Epithelial cell of prostate (primary cell): ENCODE measurements around the gene CRB2.
"Not testable (repeated sequence)": the region's sequence is repeated elsewhere in the genome, so short reads cannot be mapped to it uniquely, and the experiment has no call there.

Source experiments
- DNase-seq: peaks from one replicate; pipeline ENCODE4 v3.0.0-alpha.2; 2011; ENCODE audit warnings: low read depth, low spot score
- H3K27ac ChIP-seq: fragments of 450-650 bp; 2 replicates; pipeline ENCODE4 v1.5.1; 2017; ENCODE audit warnings: mild to moderate bottlenecking

CRB2 gene

GRCh38 chr9:123398938-123399337 lies 42.9 kb downstream of the CRB2 start:
- not testable (repeated sequence) for DNase-seq, H3K27ac ChIP-seq

DNA sequence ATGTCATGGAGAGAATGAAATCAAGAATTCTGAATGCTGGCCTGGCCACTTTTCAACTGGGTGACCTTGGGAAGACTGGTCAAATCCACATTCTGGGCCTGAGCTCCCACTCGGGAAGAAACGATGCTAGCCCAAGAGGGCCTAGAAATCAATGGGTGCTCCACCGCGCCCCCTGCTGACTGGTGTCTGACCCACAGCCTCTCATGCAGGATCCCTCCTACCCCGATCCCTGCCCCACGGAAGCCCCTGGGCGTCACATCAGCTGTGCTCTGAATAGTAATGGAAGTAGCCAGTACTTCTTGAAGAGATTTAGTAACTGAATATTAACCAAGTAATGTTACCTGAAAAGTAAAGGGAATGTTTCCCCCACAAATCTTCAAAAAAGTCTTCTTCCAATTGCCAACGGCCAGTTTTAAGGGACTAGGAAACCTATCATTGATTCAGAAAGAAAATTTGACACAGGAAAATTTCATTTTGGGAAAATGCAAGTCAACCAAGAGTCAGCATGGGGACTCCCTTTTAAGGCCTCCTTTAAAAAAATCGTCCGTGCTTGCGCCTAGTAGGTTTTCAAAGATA lies 43.9 kb downstream of the CRB2 start:
- no peak for DNase-seq

DNA sequence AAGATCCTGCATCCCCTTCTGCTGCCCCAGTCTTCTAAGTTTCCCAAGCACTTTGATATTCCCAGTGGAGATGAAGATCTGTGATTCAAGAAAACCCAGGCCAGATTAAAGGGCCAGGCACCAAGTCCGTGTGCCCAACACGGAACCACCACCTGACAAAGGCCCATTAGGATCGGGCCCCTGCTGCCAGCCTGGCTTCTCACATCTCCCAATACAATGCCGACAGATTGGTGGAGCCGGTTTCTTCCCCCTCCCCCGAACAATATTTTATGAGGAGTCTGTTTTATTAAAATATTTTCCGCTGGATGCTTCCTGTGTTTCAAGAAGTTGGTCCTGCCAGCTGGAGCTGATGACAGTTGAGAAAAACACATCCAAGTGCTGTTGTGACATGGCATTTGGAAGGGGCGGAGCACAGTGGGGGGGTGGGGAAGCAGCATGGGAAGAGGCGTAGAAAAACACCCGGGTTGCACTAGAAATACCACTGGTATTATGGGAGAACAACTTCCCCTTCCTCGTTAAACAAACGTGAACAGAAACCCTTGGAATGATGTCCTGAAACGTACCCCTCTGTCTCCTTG lies 45.0 kb downstream of the CRB2 start:
- DNase-seq: no peak

More for the DNA sequence above, 43.9 kb downstream of the CRB2 start:
- no peak overlapping the region for H3K27ac ChIP-seq

GRCh38 chr9:123401879-123402513 lies 46.0 kb downstream of the CRB2 start:
- no peak for DNase-seq
- H3K27ac ChIP-seq: no peak overlapping the region

More for the DNA sequence above, 45.0 kb downstream of the CRB2 start:
- no peak overlapping the region for H3K27ac ChIP-seq

DNA sequence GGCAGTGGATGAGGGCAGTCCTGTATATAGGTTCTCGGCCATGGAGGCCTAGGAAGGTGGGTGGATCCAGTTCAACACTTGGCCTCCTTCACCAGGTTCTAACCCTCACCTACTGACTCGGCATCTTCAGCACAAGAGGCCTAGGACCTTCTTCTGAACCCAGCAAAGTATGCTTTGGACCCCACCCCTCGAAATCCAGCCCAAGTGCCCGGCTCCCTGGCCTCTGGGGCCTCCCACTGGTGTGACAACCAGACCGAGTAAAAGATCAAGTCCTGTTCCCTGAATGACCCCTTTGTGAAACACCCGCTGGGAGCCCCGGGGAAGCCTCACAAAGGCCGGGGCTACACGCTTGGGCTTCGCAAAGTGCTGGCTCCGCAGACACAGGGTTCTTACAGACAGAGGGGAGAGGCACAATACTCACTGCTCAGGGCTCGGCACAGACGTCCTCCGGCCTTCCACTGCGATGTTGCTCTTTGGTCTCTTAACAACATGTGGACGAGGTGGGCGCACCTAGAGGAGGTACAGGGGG lies 47.0 kb downstream of the CRB2 start:
- DNase-seq: no peak
- H3K27ac ChIP-seq: no peak overlapping the region

DNA sequence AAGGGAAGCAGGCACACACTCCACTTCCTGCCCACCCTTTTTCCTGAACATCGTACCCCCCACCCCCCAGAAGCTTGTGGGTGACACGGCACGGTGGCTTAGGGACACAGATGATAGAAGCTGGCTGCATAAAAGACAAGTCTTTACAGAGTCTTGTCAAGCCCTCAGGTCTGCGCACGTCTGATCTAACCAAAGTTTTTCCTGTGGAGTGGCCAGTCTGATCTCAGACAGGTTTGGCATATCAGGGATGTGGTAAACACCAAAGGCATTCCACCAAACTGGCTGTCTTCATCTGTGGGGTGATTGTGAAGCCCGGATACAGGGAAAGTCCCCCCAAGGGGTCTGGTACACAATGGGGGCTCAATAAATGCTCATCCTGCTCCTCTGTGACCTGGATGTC lies 50.0 kb downstream of the CRB2 start:
- H3K27ac ChIP-seq: no peak overlapping the region
- no peak for DNase-seq

- no peak for DNase-seq
- no peak overlapping the region for H3K27ac ChIP-seq
Observed at GRCh38 chr9:123406691-123407216, 50.8 kb downstream of the CRB2 start.

DNA sequence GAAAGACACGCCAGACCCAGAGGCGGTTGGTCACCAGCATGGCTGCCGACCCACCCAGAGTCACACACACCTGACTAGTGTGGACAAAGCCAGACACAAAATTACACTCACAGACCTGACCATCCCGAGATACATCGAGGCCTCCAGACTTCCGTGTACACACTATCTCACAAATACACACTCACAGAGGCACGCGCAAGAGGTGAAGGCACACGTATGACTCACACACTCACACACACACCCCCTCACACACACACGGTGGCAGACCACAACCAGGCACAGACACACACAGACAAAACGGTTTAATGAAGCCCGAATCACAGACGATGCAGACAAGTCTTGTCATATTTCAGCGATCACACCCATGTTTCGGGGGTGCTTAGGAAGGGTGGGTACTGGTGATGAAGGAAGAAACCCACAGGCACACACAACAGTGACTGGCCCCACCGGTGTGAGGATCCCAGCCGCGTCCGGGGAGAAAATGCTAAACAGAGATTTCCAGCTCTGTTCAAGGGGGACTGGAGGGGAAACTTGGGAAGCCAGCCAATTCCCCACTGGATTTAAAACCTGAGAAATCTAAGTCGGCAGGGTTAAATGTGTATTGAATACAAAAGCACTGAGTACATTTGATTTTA lies 51.3 kb downstream of the CRB2 start:
- no peak overlapping the region for H3K27ac ChIP-seq
- DNase-seq: no peak

GRCh38 chr9:123408313-123409262 lies 52.6 kb downstream of the CRB2 start:
- no peak overlapping the region for H3K27ac ChIP-seq
- DNase-seq: no peak

DNA sequence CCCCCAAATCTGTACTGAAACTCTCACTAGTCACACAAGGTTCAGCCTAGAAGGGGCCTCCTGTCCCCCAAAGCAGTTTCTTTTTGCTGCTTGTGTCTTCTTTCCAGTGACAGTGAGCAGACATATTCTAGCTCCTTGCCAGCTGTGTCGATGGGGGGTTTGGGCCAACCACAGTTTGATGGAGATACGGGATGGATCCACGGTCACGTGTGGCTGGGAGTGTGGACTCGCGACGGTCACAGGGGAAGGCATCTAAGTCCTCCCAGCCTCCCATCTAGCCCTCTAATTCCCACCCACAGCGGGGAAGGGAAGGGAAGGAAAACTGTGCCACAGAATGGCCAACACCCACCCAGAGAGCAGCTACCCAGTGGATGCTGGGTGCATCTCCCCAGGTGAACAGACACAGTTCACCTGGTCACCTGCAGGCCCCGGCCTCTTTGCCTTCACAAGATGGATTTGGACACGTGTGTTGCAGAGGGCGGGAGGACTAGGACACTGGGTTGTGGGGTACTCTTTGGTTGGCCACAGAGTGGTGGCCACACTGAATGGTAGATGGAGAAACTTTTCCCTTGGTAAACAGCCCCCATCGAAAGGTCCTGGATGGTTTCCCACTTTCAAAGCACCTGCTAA lies 54.4 kb downstream of the CRB2 start:
- DNase-seq: no peak
- H3K27ac ChIP-seq: no peak overlapping the region

DNA sequence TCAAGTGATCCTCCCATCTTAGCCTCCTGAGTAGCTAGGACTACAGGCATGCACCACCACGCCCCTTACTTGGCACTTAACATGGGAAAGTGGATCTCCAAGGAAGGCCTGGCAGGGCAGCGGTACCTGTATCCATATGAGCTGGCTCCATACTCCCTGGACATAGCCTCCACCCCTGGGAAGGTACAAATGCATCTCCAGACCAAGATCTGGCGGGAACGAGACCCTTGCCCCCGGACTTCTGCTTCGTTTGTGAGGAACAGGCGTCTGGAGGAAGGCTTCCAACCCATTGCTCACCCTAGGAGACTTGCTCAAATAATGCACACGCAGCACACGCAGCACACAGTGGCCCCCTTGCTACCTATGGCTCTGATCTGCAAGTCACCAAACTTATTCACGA lies 55.2 kb downstream of the CRB2 start:
- no peak overlapping the region for H3K27ac ChIP-seq
- DNase-seq: no peak

GRCh38 chr9:123411636-123412035 lies 55.6 kb downstream of the CRB2 start:
- no peak overlapping the region for H3K27ac ChIP-seq
- DNase-seq: no peak

DNA sequence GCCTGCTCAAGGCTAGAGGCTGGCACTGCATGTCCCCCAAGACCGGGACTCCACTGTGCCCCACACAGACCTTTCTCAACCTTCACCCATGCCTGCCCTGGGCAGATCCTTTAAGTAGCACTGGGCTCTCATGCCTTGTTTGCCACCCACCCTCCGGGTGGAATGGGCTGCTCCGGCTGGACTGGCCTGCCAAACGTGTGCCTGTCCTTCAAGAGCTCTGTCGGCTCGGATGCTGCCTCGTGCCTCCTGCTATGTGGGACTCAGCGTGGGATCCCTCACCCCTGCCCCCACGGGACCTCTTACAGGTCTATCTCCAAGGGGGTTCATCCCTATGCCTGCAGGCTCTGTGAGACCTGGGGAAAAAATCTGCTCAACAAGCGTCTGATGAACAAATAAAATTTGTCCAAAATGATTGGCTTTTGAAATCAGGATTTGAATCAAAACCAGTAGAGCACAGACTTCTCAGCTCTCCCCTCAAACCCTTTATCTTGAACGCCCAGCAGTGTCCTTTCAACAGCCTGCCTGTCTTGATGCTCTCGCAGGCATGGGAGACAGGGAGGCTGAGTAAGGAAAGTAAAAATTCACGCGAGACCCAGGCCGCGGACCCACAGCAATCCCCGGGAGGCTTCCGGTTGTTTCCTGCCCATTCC lies 56.3 kb downstream of the CRB2 start:
- DNase-seq: no peak
- H3K27ac ChIP-seq: no peak overlapping the region

GRCh38 chr9:123414204-123414603 lies 58.2 kb downstream of the CRB2 start:
- H3K27ac ChIP-seq: no peak overlapping the region

DNA sequence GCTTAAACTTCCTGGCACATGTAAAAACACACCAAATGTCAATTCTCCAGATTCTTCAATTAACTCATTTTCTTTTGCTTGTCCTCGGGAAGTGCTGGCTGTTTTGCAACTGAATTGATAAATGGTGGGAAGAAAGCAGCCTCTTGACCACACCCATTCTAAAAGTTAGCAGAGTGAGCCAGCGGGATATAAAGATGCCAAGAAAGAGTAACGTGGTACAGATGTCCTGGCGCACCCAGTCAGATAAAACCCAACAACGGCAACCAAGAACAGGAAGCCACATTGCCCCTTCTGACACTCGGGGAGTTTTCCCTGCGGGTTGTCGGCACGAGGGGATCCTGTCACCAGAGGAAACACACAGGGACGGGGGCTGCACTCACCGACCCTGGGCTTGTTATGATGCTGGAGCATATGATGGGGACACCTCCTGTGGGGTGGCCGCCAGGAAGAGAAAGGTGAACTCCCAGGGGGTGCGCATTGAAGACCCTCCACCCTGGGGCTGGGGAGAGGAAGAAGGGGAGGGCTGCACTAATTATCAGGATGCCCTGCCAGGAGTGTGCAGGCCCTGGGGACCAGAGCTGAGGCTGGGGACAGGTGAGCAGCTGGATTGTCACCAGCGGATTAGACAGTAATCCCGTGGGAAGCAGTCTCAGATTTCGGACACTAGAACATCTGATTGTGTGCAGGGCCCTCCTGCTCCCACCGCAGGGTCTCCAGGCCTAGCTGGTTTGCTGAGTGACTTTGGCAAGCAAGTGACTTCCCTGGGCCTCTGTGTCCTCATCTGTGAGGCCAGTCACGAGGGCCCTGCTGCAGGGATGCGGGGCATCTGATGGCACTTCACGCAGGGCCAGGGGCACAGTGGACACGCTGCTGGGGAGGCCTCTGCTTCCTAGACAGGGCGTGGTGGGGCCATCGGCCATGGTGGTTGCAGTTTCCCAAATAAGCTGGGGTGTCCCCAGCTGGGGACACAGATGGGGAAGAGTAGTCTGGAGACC lies 59.2 kb downstream of the CRB2 start:
- no peak overlapping the region for H3K27ac ChIP-seq
- no peak for DNase-seq

More at GRCh38 chr9:123414204-123414603, 58.2 kb downstream of the CRB2 start:
- no peak for DNase-seq

- H3K27ac ChIP-seq: no peak overlapping the region
- DNase-seq: no peak
Observed at GRCh38 chr9:123416176-123416575, 60.2 kb downstream of the CRB2 start.

- H3K27ac ChIP-seq: no peak overlapping the region
- no peak for DNase-seq
Observed at GRCh38 chr9:123417289-123418051, 61.5 kb downstream of the CRB2 start.
